ENCODE measurements around the gene RAD51D.

DNA sequence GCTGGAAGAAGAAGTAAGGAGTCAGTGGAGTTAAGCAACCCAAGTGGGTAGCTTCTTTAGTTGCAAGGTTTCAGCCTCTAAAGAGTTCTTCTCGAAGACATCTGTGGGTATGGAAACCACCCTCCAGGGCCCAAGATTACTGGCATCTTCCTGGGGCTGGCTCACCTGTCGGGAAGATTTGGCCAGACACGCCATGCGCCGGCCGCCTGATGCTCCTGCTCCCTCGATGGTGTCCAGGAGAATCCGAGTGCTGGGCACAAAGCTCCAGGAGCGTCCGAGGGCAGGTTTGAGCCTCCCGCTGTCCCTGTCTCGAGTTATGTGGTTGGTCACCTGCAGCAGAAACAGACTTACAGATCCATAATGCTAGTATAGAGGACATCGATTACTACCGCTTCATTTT is 18.6 kb downstream of the RAD51D start:
- TF ChIP-seq CTCF (IDR thresholded peaks at IDR 0.05) (no peak), POLR2A (IDR thresholded peaks at IDR 0.05) (no peak)
